CD8-positive, alpha-beta memory T cell (primary cell): ENCODE data around the gene CADM2. TPM values are rescaled to one million over a fixed set of nuclear protein-coding genes. Genes with fewer than 3 reads are reported as not detected.
"Not testable (repeated sequence)": the region's sequence is repeated elsewhere in the genome, so short reads cannot be mapped to it uniquely, and the experiment has no call there.

Experiments
- CTCF ChIA-PET: fragments of 350-600 bp; sonication (Branson Sonifier 250); formaldehyde crosslinking; loops from one replicate; lab custom pipeline; 2021; ENCODE audit warnings: antibody characterized with exemption; lab: Charles Lee
- POLR2A ChIA-PET: fragments of 350-600 bp; sonication (Branson Sonifier 250); formaldehyde crosslinking; loops from one replicate; lab custom pipeline; 2021; ENCODE audit warnings: antibody characterized with exemption; lab: Charles Lee
- DNase-seq, 5 donors: peaks; one replicate each; pipeline versions ENCODE4 v3.0.0 to v3.0.0-alpha.2; 2020 to 2022; ENCODE audit warnings: mixed read lengths in 1 of 5
- H3K27ac ChIP-seq: one replicate; pipeline ENCODE4 v1.7.0; 2013; ENCODE audit warnings: low read depth, mild to moderate bottlenecking, low read length, moderate library complexity
- H3K27me3 ChIP-seq: 2 replicates; pipeline ENCODE4 v1.7.0; 2013; ENCODE audit warnings: low read length, mild to moderate bottlenecking; ENCODE audit not compliant: insufficient read depth, poor library complexity, severe bottlenecking
- H3K36me3 ChIP-seq: 2 replicates; pipeline ENCODE4 v1.7.0; 2013; ENCODE audit warnings: mild to moderate bottlenecking, low read length, moderate library complexity; ENCODE audit not compliant: insufficient read depth
- H3K4me1 ChIP-seq: 2 replicates; pipeline ENCODE4 v1.7.0; 2013; ENCODE audit warnings: mild to moderate bottlenecking, low read length, moderate library complexity; ENCODE audit not compliant: insufficient read depth
- H3K4me3 ChIP-seq: 2 replicates; pipeline ENCODE4 v1.7.0; 2013; ENCODE audit warnings: mild to moderate bottlenecking, low read length
- H3K9me3 ChIP-seq: 2 replicates; pipeline ENCODE4 v1.7.0; 2013; ENCODE audit warnings: mild to moderate bottlenecking, low read length
- H3K27ac Mint-ChIP-seq, 8 donors: one replicate each; pipeline ENCODE4 v1.8.0; 2020 to 2021; ENCODE audit warnings: mixed read lengths in 8 of 8, mild to moderate bottlenecking in 6 of 8, inconsistent platforms in 3 of 8, moderate library complexity in 3 of 8
- H3K27me3 Mint-ChIP-seq, 2 donors: one replicate each; pipeline ENCODE4 v1.8.0; 2020 to 2021; ENCODE audit warnings: mixed read lengths in 2 of 2, mild to moderate bottlenecking in 1 of 2, moderate library complexity in 1 of 2
- H3K36me3 Mint-ChIP-seq, 3 donors: one replicate each; pipeline ENCODE4 v1.8.0; 2020 to 2021; ENCODE audit warnings: mixed read lengths in 3 of 3, inconsistent platforms in 1 of 3, mild to moderate bottlenecking in 1 of 3
- H3K4me1 Mint-ChIP-seq, 3 donors: one replicate each; pipeline ENCODE4 v1.8.0; 2020 to 2021; ENCODE audit warnings: mixed read lengths in 3 of 3, inconsistent platforms in 1 of 3, mild to moderate bottlenecking in 1 of 3
- H3K4me3 Mint-ChIP-seq, 7 donors: one replicate each; pipeline ENCODE4 v1.8.0; 2020 to 2021; ENCODE audit warnings: mixed read lengths in 7 of 7, mild to moderate bottlenecking in 6 of 7, moderate library complexity in 4 of 7, inconsistent platforms in 2 of 7
- H3K9me3 Mint-ChIP-seq, 5 donors: one replicate each; pipeline ENCODE4 v1.8.0; 2020 to 2022; ENCODE audit warnings: mixed read lengths in 5 of 5, mild to moderate bottlenecking in 3 of 5, moderate library complexity in 2 of 5, inconsistent platforms in 1 of 5
- polyA plus RNA-seq: library from polyadenylated mRNA; unstranded; fragments of 300-500 nt; fragmentation: Illumina TruSeq; gene quantifications from one replicate; pipeline ENCODE4 v1.2.3, GENCODE V29; 2021
- total RNA-seq, 2 experiments: library from RNA; stranded (reverse); gene quantifications; one replicate each; pipeline ENCODE4 v1.2.3, GENCODE V29; 2021

The CADM2 gene
- total and polyA plus RNA-seq, 3 experiments from 2014 or later = 0.22 to 0.27 TPM; not detected in 1

DNA sequence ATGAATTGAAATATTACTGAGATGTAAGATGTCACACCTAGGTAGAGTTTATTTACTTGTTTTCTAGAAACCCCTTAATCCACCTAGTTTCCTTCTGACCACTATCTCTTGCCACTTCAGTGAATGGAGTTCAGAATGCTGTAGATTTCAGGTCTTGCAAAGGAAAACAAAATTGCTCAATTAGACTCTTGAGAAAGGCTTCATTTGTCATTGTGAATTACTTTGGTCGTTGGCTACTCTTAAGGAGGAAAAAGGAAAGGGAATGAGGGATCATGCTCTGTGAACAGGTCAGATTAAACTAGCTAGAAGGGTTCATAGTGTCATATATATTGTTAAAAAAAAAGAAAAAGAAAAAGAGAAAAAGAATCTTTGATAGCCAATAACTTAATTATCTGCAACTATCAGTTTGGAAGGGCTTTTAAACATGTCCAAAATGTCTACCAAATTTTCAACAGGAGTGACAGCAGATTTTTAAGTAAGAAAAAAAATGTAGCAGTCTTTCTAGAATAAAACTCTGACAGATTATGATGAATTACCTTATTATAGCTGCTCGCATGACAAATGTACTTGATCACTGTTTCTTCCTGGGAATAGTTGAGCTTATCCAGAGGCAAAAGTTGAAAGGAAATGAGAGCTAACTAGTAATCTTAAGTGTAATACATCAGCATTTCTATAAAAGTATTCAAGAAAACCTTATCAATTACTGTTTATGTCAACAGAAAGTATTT lies 543.5 kb downstream of the CADM2 start:
- Histone ChIP-seq H3K9me3 (no peaks in the 10 kb centered on the region), H3K4me1 (no peaks in the 10 kb centered on the region), H3K27ac (no peak overlapping the region), H3K4me3 (no peak overlapping the region), H3K36me3 (no peaks in the 10 kb centered on the region), H3K27me3 (no peaks in the 10 kb centered on the region)
- no peaks in the 10 kb centered on the region for H3K4me1 Mint-ChIP-seq
- H3K27ac Mint-ChIP-seq = no peak overlapping the region
- POLR2A ChIA-PET = no interaction called here
- DNase-seq = no peak
- H3K4me3 Mint-ChIP-seq = no peak overlapping the region
- H3K9me3 Mint-ChIP-seq = peaks cover 4 to 22% (median 13%) of the 10 kb centered on the region in 5 donors
- no peaks in the 10 kb centered on the region for H3K36me3 Mint-ChIP-seq
- peaks cover 0 to 2% of the 10 kb centered on the region in 2 donors for H3K27me3 Mint-ChIP-seq
- CTCF ChIA-PET = no interaction called here

DNA sequence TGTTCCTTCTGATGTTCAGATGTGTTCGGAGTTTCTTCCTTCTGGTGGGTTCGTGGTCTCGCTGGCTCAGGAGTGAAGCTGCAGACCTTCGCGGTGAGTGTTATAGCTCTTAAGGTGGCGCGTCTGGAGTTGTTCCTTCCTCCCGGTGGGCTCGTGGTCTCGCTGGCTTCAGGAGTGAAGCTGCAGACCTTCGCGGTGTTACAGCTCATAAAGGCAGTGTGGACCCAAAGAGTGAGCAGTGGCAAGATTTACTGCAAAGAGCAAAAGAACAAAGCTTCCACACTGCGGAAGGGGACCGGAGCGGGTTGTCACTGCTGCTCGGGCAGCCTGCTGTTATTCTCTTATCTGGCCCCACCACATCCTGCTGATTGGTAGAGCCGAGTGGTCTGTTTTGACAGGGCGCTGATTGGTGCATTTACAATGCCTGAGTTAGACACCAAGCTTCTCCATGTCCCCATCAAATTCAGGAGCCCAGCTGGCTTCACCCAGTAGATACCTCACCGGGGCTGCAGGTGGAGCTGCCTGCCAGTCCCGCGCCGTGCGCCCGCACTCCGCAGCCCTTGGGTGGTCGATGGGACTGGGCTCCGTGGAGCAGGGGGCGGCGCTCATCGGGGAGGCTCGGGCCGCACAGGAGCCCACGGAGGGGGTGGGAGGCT lies 545.5 kb downstream of the CADM2 start:
- H3K27ac ChIP-seq = peak overlapping the region; percentile 28
- H3K27me3 Mint-ChIP-seq, H3K9me3 ChIP-seq, H3K4me1 Mint-ChIP-seq, H3K27me3 ChIP-seq, CTCF ChIA-PET, H3K4me3 ChIP-seq, H3K36me3 ChIP-seq, POLR2A ChIA-PET, H3K36me3 Mint-ChIP-seq, H3K4me1 ChIP-seq: not testable (repeated sequence)
- peaks cover 5 to 22% (median 13%) of the 10 kb centered on the region in 5 donors for H3K9me3 Mint-ChIP-seq
- H3K27ac Mint-ChIP-seq = peak overlapping the region in 2 of 8 donors; percentile 45 to 86
- DNase-seq = peak in 1 of 5 donors; percentile 52
- H3K4me3 Mint-ChIP-seq = peak overlapping the region in 5 of 7 donors; percentile 27 to 71 (median 67)

DNA sequence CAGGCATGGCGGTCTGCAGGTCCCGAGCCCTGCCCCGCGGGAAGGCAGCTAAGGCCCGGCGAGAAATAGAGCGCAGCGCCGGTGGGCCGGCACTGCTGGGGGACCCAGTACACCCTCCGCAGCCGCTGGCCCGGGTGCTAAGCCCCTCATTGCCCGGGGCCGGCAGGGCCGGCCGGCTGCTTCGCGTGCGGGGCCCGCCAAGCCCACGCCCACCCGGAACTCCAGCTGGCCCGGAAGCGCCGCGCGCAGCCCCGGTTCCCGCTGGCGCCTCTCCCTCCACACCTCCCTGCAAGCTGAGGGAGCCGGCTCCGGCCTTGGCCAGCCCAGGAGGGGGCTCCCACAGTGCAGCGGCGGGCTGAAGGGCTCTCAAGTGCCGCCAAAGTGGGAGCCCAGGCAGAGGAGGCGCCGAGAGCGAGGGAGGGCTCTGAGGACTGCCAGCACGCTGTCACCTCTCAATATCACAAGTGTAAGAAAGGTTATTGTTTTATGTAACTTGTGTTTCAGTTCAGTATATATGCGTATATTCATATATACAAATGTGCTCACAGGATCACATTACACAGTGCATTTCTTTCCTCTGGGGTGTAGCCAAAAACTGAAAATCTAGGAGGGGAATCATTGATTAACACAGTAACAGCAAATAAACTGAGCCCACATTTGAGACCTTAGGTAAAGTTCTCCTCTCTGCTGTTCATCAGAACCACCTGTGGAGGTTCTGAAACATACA lies 546.2 kb downstream of the CADM2 start:
- POLR2A ChIA-PET, H3K27ac Mint-ChIP-seq, H3K27me3 Mint-ChIP-seq, DNase-seq, CTCF ChIA-PET, H3K4me3 ChIP-seq, H3K27ac ChIP-seq, H3K36me3 ChIP-seq, H3K4me1 ChIP-seq, H3K27me3 ChIP-seq, H3K36me3 Mint-ChIP-seq, H3K4me1 Mint-ChIP-seq, H3K9me3 ChIP-seq: not testable (repeated sequence)
- Mint-ChIP-seq H3K4me3 (peak overlapping the region in 1 of 7 donors; percentile 71), H3K9me3 (peaks cover 2 to 22% (median 13%) of the 10 kb centered on the region in 5 donors)

DNA sequence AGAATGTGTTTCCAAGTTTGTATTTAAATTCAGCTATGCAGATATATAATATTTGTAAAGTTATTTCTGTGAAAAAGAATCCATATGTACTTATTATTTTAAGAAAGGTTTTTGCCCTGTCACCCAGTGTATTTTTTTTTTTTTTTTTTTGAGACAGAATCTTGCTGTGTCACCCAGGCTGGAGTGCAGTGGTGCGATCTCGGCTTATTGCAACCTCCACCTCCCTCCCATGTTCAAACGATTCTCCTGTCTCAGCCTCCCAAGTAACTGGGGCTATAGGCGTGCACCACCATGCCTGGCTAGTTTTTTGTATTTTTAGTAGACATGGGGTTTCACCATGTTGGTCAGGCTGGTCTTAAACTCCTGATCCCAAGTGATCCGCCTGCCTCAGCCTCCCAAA lies 548.3 kb downstream of the CADM2 start:
- peaks cover 2 to 19% (median 13%) of the 10 kb centered on the region in 5 donors for H3K9me3 Mint-ChIP-seq
- CTCF ChIA-PET = not testable (repeated sequence)

DNA sequence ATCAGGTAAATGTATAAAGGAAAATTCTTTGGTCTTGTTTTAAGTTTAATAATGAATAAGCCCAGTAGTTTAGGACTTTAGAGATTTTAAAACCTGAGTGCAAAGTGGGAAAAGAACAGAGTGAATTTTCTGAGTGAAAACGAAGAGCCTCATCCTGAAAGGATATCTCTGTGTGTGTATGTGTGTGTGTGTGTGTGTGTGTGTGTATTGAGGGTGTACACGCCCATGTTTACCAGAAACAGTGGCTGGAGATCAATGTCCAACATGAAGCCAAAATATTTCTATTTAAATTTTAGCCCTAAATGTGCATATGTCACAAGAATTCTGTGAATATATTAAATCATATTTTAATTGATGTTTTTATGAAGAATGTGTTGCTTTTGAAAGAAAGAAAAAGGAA lies 549.9 kb downstream of the CADM2 start:
- no peaks in the 10 kb centered on the region for H3K27me3 ChIP-seq
- H3K4me1 ChIP-seq = no peaks in the 10 kb centered on the region
- Mint-ChIP-seq H3K27ac (no peak overlapping the region), H3K36me3 (no peaks in the 10 kb centered on the region), H3K27me3 (no peaks in the 10 kb centered on the region), H3K9me3 (peaks cover 3 to 15% (median 9%) of the 10 kb centered on the region in 5 donors), H3K4me3 (no peak overlapping the region), H3K4me1 (no peaks in the 10 kb centered on the region)
- no peak for DNase-seq
- ChIA-PET CTCF (no interaction called here), POLR2A (no interaction called here)
- no peak overlapping the region for H3K4me3 ChIP-seq
- no peaks in the 10 kb centered on the region for H3K36me3 ChIP-seq
- no peaks in the 10 kb centered on the region for H3K9me3 ChIP-seq
- H3K27ac ChIP-seq = no peak overlapping the region

More for the DNA sequence above, 548.3 kb downstream of the CADM2 start:
- H3K27me3 Mint-ChIP-seq, H3K36me3 ChIP-seq, POLR2A ChIA-PET, H3K27ac ChIP-seq, H3K4me1 ChIP-seq, H3K4me3 ChIP-seq, H3K27ac Mint-ChIP-seq, H3K4me3 Mint-ChIP-seq, H3K36me3 Mint-ChIP-seq, H3K27me3 ChIP-seq, H3K9me3 ChIP-seq, H3K4me1 Mint-ChIP-seq, DNase-seq: not testable (repeated sequence)

DNA sequence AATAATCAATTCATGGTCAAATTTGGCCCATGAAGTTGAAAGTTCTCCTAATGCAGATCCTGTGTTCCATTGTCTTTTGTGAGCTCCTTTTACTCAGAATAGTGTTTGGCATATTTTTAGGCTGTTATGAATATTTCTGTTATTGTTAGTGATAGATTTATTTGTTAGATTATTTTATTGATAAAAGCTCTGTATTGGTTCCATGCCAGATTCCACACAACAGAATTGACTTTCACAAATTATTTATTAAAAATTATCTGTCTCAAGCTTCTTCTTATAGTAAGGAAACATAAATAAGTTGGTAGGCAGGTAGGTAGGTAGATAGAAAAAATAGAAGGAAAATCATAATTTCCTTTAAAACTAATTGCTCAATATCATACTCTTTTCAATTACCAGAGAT lies 557.4 kb downstream of the CADM2 start:
- CTCF ChIA-PET = no interaction called here
- no peak overlapping the region for H3K27ac ChIP-seq
- no peak overlapping the region for H3K4me3 ChIP-seq
- no peaks in the 10 kb centered on the region for H3K4me1 ChIP-seq
- no peak for DNase-seq
- Mint-ChIP-seq H3K4me3 (no peak overlapping the region), H3K27me3 (no peaks in the 10 kb centered on the region), H3K9me3 (peaks cover 0 to 11% (median 4%) of the 10 kb centered on the region in 5 donors), H3K4me1 (no peaks in the 10 kb centered on the region), H3K36me3 (peaks cover 0 to 1% (median 0%) of the 10 kb centered on the region in 3 donors), H3K27ac (no peak overlapping the region)
- no peaks in the 10 kb centered on the region for H3K36me3 ChIP-seq
- POLR2A ChIA-PET = no interaction called here
- H3K27me3 ChIP-seq = no peaks in the 10 kb centered on the region
- H3K9me3 ChIP-seq = no peaks in the 10 kb centered on the region

GRCh38 chr3:85524104-85524503 lies 565.3 kb downstream of the CADM2 start:
- no peak overlapping the region for H3K27ac Mint-ChIP-seq
- H3K27me3 Mint-ChIP-seq = no peaks in the 10 kb centered on the region

GRCh38 chr3:85525264-85525663 lies 566.5 kb downstream of the CADM2 start:
- Histone ChIP-seq H3K27ac (no peak overlapping the region), H3K36me3 (no peaks in the 10 kb centered on the region), H3K4me1 (no peaks in the 10 kb centered on the region), H3K27me3 (no peaks in the 10 kb centered on the region), H3K4me3 (no peak overlapping the region), H3K9me3 (no peaks in the 10 kb centered on the region)
- peaks cover 0 to 1% of the 10 kb centered on the region in 2 donors for H3K27me3 Mint-ChIP-seq
- no peak overlapping the region for H3K27ac Mint-ChIP-seq
- no peaks in the 10 kb centered on the region for H3K4me1 Mint-ChIP-seq
- peaks cover 2 to 21% (median 8%) of the 10 kb centered on the region in 5 donors for H3K9me3 Mint-ChIP-seq
- no peak for DNase-seq
- ChIA-PET POLR2A (no interaction called here), CTCF (no interaction called here)
- no peaks in the 10 kb centered on the region for H3K36me3 Mint-ChIP-seq
- H3K4me3 Mint-ChIP-seq = no peak overlapping the region

More at GRCh38 chr3:85524104-85524503, 565.3 kb downstream of the CADM2 start:
- no peak overlapping the region for H3K4me3 ChIP-seq
- no peak for DNase-seq
- no peak overlapping the region for H3K27ac ChIP-seq
- no peaks in the 10 kb centered on the region for H3K4me1 ChIP-seq
- H3K36me3 Mint-ChIP-seq = no peaks in the 10 kb centered on the region
- H3K4me1 Mint-ChIP-seq = no peaks in the 10 kb centered on the region
- no peak overlapping the region for H3K4me3 Mint-ChIP-seq
- ChIA-PET CTCF (no interaction called here), POLR2A (no interaction called here)
- peaks cover 2 to 21% (median 8%) of the 10 kb centered on the region in 5 donors for H3K9me3 Mint-ChIP-seq
- no peaks in the 10 kb centered on the region for H3K36me3 ChIP-seq
- H3K9me3 ChIP-seq = no peaks in the 10 kb centered on the region
- H3K27me3 ChIP-seq = no peaks in the 10 kb centered on the region
